ENCODE measurements around the gene SIMC1.
"Not testable (repeated sequence)": the region's sequence is repeated elsewhere in the genome, so short reads cannot be mapped to it uniquely, and the experiment has no call there.

Gene SIMC1

DNA sequence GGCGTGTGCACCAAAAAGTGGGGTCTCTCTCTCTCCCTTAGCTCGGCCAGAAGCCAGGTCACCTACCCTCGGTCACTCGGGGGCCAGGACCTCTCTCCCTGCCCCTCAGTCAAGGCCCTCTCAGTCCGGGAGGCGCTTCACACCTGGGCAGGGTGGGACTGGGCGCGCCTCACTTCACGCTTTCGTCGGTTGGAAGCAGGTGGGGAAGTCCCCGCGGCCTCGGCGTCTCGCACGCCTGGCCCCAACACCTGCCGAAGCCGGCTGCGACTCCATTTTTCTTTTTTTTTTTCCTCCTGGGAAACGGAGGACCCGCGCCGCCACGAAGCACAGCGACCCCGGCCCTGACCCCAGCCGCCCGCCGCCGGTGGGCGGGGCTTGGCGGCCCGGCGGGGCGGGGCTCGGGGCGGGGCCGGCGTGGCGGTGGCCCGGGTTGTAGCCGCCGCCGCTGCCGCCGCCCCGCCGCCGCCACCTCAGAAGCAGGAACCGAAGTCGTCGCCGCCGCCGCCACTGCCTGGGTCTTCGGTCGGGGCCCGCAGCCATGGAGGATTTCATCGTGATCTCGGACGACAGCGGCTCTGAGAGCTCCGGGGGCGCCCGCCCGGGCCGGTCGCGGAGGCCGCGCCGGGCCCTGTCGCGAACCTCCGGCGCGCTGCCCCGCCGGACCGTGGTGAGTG lies at the start of gene SIMC1:
TSS of gene SIMC1 (plus strand) at position 454 of the 674 bp plus-strand sequence. CDS start at position 539, 85 bp downstream.
- peak; percentile 38 for DNase-seq

GRCh38 chr5:176188506-176189193 lies 49.6 kb upstream of the SIMC1 start:
- DNase-seq: no peak

- DNase-seq: no peak
These were observed 48.4 kb upstream of the SIMC1 start for GRCh38 chr5:176189857-176190256.

GRCh38 chr5:176190886-176191755 lies 47.1 kb upstream of the SIMC1 start:
- DNase-seq: no peak

- no peak for DNase-seq
These were observed 46.0 kb upstream of the SIMC1 start for GRCh38 chr5:176192094-176192721.

GRCh38 chr5:176192722-176193117 lies 45.5 kb upstream of the SIMC1 start:
- DNase-seq: not testable (repeated sequence)

DNA sequence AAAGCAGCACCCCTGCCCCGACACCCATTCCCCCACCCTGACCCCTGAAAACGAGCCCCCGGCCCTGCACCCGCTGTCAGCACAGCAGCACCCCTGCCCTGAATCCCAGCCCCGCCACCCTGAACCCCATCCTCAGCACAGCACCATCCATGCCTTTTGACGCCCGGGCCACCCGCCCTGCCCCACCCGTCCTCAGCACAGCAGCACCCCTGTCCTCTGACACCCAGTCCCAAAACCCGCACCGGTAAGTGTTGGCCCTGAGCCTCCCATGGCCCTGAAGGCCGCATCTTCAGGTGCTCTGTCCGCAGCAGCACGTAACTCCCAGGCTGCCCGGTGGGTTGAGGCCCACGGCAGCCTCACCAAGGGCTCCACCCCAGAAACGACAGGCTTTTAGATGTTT lies 44.6 kb upstream of the SIMC1 start:
- DNase-seq: not testable (repeated sequence)

- not testable (repeated sequence) for DNase-seq
These were observed 43.8 kb upstream of the SIMC1 start for GRCh38 chr5:176194238-176195083.

GRCh38 chr5:176195084-176195413 lies 43.2 kb upstream of the SIMC1 start:
- DNase-seq: not testable (repeated sequence)

DNA sequence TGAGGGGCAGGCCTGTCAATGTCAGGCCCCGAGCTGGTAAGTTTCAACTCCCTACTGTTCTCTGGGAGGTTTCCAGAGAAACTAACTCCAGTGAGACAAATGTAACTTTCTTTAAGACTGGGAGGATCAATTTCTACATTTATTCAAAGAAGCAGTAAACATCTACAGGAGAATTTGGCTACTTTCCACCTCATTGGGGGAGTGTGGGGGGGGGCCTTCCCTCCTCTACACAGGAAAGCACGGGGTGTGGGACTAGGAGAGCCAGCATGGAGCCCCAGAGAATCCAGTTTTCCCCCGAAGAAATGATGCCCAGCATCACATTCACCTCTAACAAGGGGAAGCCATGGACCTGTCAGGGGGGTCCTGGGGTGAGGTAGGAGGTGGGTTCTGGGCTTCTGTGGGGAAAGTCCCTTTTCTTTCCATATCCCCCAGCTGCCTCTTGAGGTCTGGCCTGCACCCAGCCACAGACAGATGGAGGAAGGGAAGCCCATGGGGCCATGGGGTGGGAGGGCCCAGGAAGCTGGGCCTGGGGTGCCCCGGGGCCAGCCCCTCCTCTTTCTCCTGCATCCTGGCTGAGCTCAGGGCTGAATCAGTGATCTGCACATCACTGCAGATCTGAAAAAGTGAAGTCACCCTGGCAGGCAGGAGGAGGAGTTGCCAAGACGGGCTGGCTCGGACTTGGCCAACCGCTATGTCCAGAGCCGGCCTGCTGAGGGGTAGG lies 42.6 kb upstream of the SIMC1 start:
- not testable (repeated sequence) for DNase-seq

DNA sequence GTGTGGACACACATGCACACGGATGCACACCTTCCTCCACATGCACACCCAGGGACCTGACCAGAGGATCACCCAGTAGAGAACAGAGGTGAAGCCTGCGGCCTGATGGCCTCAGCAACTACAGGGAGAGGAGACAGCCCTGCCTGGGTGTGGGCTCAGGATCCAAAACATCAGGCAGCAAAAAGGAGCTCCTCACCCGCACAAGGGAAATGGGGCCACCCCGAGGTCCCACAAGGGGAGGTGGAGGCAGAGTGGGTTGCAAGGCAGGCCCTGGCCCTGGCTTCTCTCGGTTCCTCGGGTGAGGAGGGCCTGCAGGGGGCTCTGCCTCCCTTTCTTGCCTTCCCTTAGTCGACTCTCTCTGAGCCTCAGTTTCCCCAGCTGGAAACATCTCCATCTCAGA lies 41.4 kb upstream of the SIMC1 start:
- DNase-seq: not testable (repeated sequence)

- DNase-seq: not testable (repeated sequence)
These were observed 40.9 kb upstream of the SIMC1 start for GRCh38 chr5:176197234-176197858.

DNA sequence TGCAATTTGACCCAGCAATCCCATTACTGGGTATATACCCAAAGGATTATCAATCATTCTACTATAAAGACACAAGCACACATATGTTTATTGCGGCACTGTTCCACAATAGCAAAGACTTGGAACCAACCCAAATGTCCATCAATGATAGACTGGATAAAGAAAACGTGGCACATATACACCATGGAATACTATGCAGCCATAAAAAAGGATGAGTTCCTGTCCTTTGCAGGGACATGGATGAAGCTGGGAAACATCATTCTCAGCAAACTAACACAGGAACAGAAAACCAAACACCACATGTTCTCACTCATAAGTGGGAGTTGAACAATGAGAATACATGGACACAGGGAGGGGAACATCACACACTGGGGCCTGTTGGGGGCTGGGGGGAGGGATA lies 39.9 kb upstream of the SIMC1 start:
- DNase-seq: not testable (repeated sequence)

DNA sequence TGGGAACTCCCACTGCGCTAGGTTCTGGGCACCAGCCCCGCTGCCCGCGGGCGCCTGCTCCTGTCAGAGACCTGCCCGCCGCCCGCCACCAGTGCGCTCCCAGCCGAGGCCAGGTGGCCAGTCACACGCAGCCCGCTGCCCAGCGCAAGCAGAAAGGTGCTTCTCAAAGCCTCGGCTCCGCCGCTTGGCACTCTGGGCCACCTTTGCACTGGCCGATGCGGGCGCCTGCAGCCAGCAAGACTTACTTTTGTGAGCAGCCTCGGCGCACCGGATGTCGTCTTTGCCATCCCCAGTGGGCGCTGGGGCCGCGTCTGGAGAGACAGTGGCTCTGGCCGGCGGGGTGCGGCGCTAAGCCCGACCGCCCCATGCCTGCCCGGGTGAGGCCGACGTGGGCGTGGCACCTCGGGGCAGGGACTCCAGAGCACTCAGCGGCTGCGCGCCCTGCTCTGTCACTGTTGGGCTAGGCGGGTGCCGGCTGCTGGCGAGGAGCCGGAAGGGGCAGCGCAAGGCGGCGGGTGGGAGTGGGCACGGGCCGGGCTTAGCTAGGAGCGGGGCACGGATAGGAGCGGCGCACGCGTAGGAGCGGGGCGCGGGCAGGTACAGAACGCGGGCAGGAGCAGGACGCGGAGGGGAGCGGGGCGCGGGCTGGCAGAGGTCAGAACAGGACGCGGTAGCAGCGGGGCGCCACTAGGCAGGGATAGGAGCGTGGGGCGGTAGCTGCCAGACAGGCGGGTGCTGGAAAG lies 39.1 kb upstream of the SIMC1 start:
- DNase-seq: peak; percentile 42

GRCh38 chr5:176199803-176200399 lies 38.3 kb upstream of the SIMC1 start:
- not testable (repeated sequence) for DNase-seq

- DNase-seq: no peak
These were observed 36.4 kb upstream of the SIMC1 start for GRCh38 chr5:176201811-176202210.

- DNase-seq: no peak
These were observed 35.1 kb upstream of the SIMC1 start for GRCh38 chr5:176203086-176203485.

DNA sequence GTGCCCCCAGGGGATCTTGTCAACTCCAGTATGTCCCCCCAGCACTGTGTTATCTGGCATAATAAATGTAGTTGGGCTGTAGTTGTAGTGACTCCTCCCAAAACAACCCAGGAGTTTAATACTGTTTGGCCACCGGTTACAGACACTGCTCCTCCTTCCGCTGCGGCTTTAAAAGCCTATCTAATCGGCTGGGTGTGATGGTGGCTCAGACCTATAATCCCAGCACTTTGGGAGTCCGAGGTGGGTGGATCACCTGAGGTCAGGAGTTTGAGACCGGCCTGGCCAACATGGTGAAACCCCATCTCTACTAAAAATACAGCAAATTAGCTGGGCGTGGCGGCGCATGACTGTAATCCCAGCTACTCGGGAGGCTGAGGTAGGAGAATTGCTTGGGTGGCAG lies 34.7 kb upstream of the SIMC1 start:
- not testable (repeated sequence) for DNase-seq

DNA sequence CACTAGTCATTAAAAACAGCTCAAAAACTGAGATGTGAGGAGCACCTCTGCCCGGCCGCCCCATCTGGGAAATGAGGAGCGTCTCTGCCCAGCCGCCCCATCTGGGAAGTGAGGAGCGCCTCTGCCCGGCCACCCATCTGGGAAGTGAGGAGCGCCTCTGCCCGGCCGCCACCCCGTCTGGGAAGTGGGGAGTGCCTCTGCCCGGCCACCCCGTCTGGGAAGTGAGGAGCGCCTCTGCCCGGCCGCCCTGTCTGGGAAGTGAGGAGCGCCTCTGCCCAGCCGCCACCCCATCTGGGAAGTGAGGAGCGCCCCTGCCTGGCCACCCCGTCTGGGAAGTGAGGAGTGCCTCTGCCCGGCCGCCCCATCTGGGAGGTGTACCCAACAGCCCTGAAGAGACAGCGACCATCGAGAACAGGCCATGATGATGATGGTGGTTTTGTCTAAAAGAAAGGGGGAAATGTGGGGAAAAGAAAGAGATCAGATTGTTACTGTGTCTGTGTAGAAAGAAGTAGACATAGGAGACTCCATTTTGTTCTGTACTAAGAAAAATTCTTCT lies 23.7 kb upstream of the SIMC1 start:
- DNase-seq: not testable (repeated sequence)
